ENCODE results near the gene WSCD2. TPM values are rescaled to one million over a fixed set of nuclear protein-coding genes. Genes with fewer than 3 reads are reported as not detected.

WSCD2 gene
- total RNA-seq, 1 donor from 2014 or later: 0.04 TPM

- TF ChIP-seq, protein P1, sequence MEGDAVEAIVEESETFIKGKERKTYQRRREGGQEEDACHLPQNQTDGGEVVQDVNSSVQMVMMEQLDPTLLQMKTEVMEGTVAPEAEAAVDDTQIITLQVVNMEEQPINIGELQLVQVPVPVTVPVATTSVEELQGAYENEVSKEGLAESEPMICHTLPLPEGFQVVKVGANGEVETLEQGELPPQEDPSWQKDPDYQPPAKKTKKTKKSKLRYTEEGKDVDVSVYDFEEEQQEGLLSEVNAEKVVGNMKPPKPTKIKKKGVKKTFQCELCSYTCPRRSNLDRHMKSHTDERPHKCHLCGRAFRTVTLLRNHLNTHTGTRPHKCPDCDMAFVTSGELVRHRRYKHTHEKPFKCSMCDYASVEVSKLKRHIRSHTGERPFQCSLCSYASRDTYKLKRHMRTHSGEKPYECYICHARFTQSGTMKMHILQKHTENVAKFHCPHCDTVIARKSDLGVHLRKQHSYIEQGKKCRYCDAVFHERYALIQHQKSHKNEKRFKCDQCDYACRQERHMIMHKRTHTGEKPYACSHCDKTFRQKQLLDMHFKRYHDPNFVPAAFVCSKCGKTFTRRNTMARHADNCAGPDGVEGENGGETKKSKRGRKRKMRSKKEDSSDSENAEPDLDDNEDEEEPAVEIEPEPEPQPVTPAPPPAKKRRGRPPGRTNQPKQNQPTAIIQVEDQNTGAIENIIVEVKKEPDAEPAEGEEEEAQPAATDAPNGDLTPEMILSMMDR (IDR thresholded peaks at IDR 0.05; ENCODE audit: insufficient read depth, low read length, poor library complexity, severe bottlenecking): no peak
These were observed 141.7 kb downstream of the WSCD2 start for GRCh38 chr12:108270849-108271143.

DNA sequence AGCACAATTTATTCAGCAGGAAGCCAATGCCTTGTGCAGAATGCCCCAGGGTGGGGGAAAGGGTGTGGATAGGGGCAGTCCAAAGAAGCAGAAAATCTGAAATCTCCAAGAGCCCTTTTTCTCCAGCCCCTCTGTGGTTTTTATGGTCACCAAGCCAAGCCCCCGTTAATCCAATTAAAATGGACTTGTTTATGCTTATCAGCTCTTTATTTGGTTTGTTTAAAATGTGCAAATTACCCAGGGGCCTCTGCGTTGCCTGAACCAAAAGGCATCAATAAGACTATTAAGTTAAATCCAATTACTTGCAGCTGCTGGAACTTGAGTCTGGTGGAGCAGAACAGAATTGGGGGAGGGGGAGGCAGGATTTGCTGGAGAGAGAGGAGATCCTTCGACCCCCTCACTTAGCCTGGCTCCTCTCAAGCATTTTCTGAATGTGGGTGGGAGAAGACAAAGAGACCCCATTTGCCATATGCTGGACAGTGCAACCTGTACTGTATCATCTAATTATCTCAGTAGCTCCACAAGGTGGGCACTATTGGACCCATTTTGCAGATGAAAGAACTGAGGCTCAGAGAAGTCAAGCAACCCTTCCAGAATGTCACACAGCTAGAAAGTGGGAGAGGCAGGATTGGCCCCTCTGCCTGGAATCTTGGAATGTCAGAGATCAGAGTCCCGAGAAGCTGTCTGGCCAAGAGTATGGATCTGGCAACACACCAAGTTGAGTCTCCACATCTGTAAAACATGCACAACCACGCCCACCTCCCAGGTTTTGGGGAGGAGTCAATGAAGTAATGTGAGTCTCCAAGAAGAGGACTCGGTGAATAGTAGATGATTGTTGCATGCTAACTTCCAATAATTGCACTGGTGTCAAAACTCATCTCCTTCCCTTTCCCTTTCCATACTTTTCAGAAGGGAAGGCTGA is 143.1 kb downstream of the WSCD2 start:
- TF ChIP-seq, protein P1 (IDR thresholded peaks at IDR 0.05; ENCODE audit: insufficient read depth, low read length, poor library complexity, severe bottlenecking): no peak
- no peak for DNase-seq (ENCODE audit: low read depth)
- no peaks in the 10 kb centered on the region for H3K36me3 ChIP-seq (ENCODE audit: control insufficient read depth, insufficient read depth, low read length)

More at GRCh38 chr12:108270849-108271143, 141.7 kb downstream of the WSCD2 start:
- Histone ChIP-seq H3K4me3 (ENCODE audit: low read depth, low read length) (no peak overlapping the region), H3K27me3 (ENCODE audit: control insufficient read depth, insufficient read depth, low read length) (no peaks in the 10 kb centered on the region), H3K36me3 (ENCODE audit: control insufficient read depth, insufficient read depth, low read length) (no peaks in the 10 kb centered on the region)
- DNase-seq (ENCODE audit: low read depth): no peak

DNA sequence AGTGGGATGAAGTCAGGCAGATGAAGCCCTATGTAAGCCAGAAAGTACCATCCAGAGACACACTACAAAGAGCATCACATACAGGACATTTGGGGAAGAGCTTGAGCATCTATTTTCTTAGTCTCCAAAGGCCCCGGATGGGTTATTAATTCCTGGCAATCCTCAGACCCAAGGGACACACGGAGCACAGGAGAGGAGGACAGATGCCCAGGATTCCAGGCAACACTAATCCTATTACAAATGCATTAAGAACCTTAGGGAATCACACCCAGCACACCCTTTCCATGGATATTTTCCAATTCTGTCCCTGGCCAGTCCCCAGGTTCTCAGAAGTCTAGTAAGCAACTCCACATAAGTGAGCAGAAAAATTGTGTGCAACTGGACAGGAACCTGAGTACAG is 144.1 kb downstream of the WSCD2 start:
- Histone ChIP-seq H3K27me3 (ENCODE audit: control insufficient read depth, insufficient read depth, low read length) (no peaks in the 10 kb centered on the region), H3K4me3 (ENCODE audit: low read depth, low read length) (no peak overlapping the region), H3K36me3 (ENCODE audit: control insufficient read depth, insufficient read depth, low read length) (no peaks in the 10 kb centered on the region)
- no peak for DNase-seq (ENCODE audit: low read depth)
- TF ChIP-seq, protein P1 (IDR thresholded peaks at IDR 0.05; ENCODE audit: insufficient read depth, low read length, poor library complexity, severe bottlenecking): no peak

More for the DNA sequence above, 143.1 kb downstream of the WSCD2 start:
- Histone ChIP-seq H3K4me3 (ENCODE audit: low read depth, low read length) (no peak overlapping the region), H3K27me3 (ENCODE audit: control insufficient read depth, insufficient read depth, low read length) (no peaks in the 10 kb centered on the region)

GRCh38 chr12:108277613-108278012 is 148.5 kb downstream of the WSCD2 start:
- TF ChIP-seq, protein P1 (IDR thresholded peaks at IDR 0.05; ENCODE audit: insufficient read depth, low read length, poor library complexity, severe bottlenecking): no peak
- no peak overlapping the region for H3K4me3 ChIP-seq (ENCODE audit: low read depth, low read length)

GRCh38 chr12:108282160-108282559 is 153.1 kb downstream of the WSCD2 start:
- H3K27me3 ChIP-seq (ENCODE audit: control insufficient read depth, insufficient read depth, low read length): no peaks in the 10 kb centered on the region
- no peak overlapping the region for H3K4me3 ChIP-seq (ENCODE audit: low read depth, low read length)
- TF ChIP-seq, protein P1 (IDR thresholded peaks at IDR 0.05; ENCODE audit: insufficient read depth, low read length, poor library complexity, severe bottlenecking): no peak
- no peak for DNase-seq (ENCODE audit: low read depth)
- H3K36me3 ChIP-seq (ENCODE audit: control insufficient read depth, insufficient read depth, low read length): no peaks in the 10 kb centered on the region

More at GRCh38 chr12:108277613-108278012, 148.5 kb downstream of the WSCD2 start:
- Histone ChIP-seq H3K27me3 (ENCODE audit: control insufficient read depth, insufficient read depth, low read length) (no peaks in the 10 kb centered on the region), H3K36me3 (ENCODE audit: control insufficient read depth, insufficient read depth, low read length) (no peaks in the 10 kb centered on the region)
- DNase-seq (ENCODE audit: low read depth): no peak
